ENCODE measurements around the gene TEX29.

Gene TEX29

GRCh38 chr13:111323549-111323948 lies 3.1 kb downstream of the TEX29 start:
- no peak for DNase-seq

GRCh38 chr13:111323950-111324651 lies 3.7 kb downstream of the TEX29 start:
- no peak for DNase-seq

GRCh38 chr13:111324736-111325135 lies 4.3 kb downstream of the TEX29 start:
- no peak for DNase-seq

- no peak for DNase-seq
These were observed 4.9 kb downstream of the TEX29 start for GRCh38 chr13:111325146-111325890.

GRCh38 chr13:111325941-111326620 lies 5.6 kb downstream of the TEX29 start:
- no peak for DNase-seq

- DNase-seq = no peak
These were observed 6.2 kb downstream of the TEX29 start for GRCh38 chr13:111326621-111326965.

- no peak for DNase-seq
These were observed 6.7 kb downstream of the TEX29 start for GRCh38 chr13:111326981-111327642.

GRCh38 chr13:111327730-111328573 lies 7.5 kb downstream of the TEX29 start:
- DNase-seq = no peak

GRCh38 chr13:111328574-111329410 lies 8.3 kb downstream of the TEX29 start:
- DNase-seq = no peak

- no peak for DNase-seq
These were observed 9.2 kb downstream of the TEX29 start for GRCh38 chr13:111329641-111330040.

GRCh38 chr13:111330066-111330610 lies 9.7 kb downstream of the TEX29 start:
- DNase-seq = no peak

GRCh38 chr13:111335298-111335697 lies 14.9 kb downstream of the TEX29 start:
- no peak for DNase-seq

GRCh38 chr13:111336666-111337065 lies 16.2 kb downstream of the TEX29 start:
- no peak for DNase-seq

- DNase-seq = no peak
These were observed 16.8 kb downstream of the TEX29 start for GRCh38 chr13:111337206-111337605.

GRCh38 chr13:111337741-111338140 lies 17.3 kb downstream of the TEX29 start:
- no peak for DNase-seq

- DNase-seq = no peak
These were observed 18.4 kb downstream of the TEX29 start for GRCh38 chr13:111338841-111339240.

GRCh38 chr13:111339366-111340143 lies 19.1 kb downstream of the TEX29 start:
- no peak for DNase-seq

GRCh38 chr13:111341886-111342285 lies 21.4 kb downstream of the TEX29 start:
- DNase-seq = no peak

GRCh38 chr13:111342721-111343120 lies 22.3 kb downstream of the TEX29 start:
- DNase-seq = no peak

- no peak for DNase-seq
These were observed 22.9 kb downstream of the TEX29 start for GRCh38 chr13:111343186-111343805.

All from T-helper 9 cell (primary cell).